Hepatocyte (in vitro differentiated cells): ENCODE results near the gene AEBP1. TPM values are rescaled to one million over a fixed set of nuclear protein-coding genes. Genes with fewer than 3 reads are reported as not detected.
A peak's percentile ranks its signal among the peaks of the same experiment; 100 is the strongest.

Source experiments
- DNase-seq: peaks from one replicate; pipeline ENCODE4 v3.0.0-alpha.2; 2016; ENCODE audit warnings: low spot score
- H2AFZ ChIP-seq: fragments of 200-600 bp; sonication (generic); 2 replicates; pipeline ENCODE4 v1.6.0; 2016; ENCODE audit warnings: antibody characterized with exemption, mild to moderate bottlenecking
- H3K27ac ChIP-seq: fragments of 200-600 bp; sonication (generic); 2 replicates; pipeline ENCODE4 v1.5.1; 2016; ENCODE audit warnings: mild to moderate bottlenecking
- H3K27me3 ChIP-seq: fragments of 200-600 bp; sonication (generic); 2 replicates; pipeline ENCODE4 v1.6.1; 2016
- H3K36me3 ChIP-seq: fragments of 200-600 bp; sonication (generic); replicated peaks from 2 replicates; pipeline ENCODE4 v1.5.1; 2016; ENCODE audit warnings: low read depth; ENCODE audit not compliant: insufficient read depth
- H3K4me1 ChIP-seq: fragments of 200-600 bp; sonication (generic); 2 replicates; pipeline ENCODE4 v1.5.1; 2016; ENCODE audit warnings: mild to moderate bottlenecking, moderate library complexity; ENCODE audit not compliant: insufficient read depth
- H3K4me2 ChIP-seq: fragments of 200-600 bp; sonication (generic); 2 replicates; pipeline ENCODE4 v1.6.0; 2016
- H3K4me3 ChIP-seq: fragments of 200-600 bp; sonication (generic); 2 replicates; pipeline ENCODE4 v1.5.1; 2016; ENCODE audit warnings: mild to moderate bottlenecking
- H3K79me2 ChIP-seq: fragments of 200-600 bp; sonication (generic); 2 replicates; pipeline ENCODE4 v1.6.0; 2017; ENCODE audit warnings: mild to moderate bottlenecking
- H3K9me2 ChIP-seq: fragments of 200-600 bp; sonication (generic); replicated peaks from 2 replicates; pipeline ENCODE4 v1.6.0; 2017; ENCODE audit warnings: mild to moderate bottlenecking; ENCODE audit not compliant: insufficient read depth
- H3K9me3 ChIP-seq: fragments of 200-600 bp; sonication (generic); 2 replicates; pipeline ENCODE4 v1.5.1; 2016; ENCODE audit warnings: low read depth, mild to moderate bottlenecking
- H4K20me1 ChIP-seq: fragments of 200-600 bp; sonication (generic); 2 replicates; pipeline ENCODE4 v1.6.0; 2016; ENCODE audit warnings: mild to moderate bottlenecking; ENCODE audit not compliant: insufficient read depth, poor library complexity, severe bottlenecking
- CTCF ChIP-seq: fragments of 200-600 bp; sonication (generic); IDR thresholded peaks from 2 replicates; pipeline ENCODE4 v1.5.1; 2016; ENCODE audit warnings: antibody characterized with exemption, mild to moderate bottlenecking; ENCODE audit not compliant: poor library complexity
- EZH2 ChIP-seq: fragments of 200-600 bp; sonication (generic); IDR thresholded peaks from 2 replicates; pipeline ENCODE4 v1.6.1; 2016; ENCODE audit warnings: antibody characterized with exemption, mild to moderate bottlenecking, borderline replicate concordance
- EZH2phosphoT487 ChIP-seq: fragments of 200-600 bp; sonication (generic); IDR thresholded peaks from one replicate; pipeline ENCODE4 v1.6.1; 2018; ENCODE audit warnings: antibody characterized with exemption, mild to moderate bottlenecking, low read depth, moderate library complexity; ENCODE audit not compliant: unreplicated experiment, severe bottlenecking
- WGBS: methylation state at CpG from one replicate; pipeline ENCODE4 v1.1.6; 2016; ENCODE audit warnings: low lambda C conversion rate; ENCODE audit errors: missing lambda C conversion rate; 5-methylcytosine and 5-hydroxymethylcytosine counted together
- polyA plus RNA-seq: library from polyadenylated mRNA; unstranded; fragments of >200 nt; fragmentation: Nextera tagmentation; extraction: Ambion mirVana; gene quantifications from 2 replicates; pipeline ENCODE4 v1.2.1, GENCODE V29; 2016
- total RNA-seq: library from RNA; depleted of rRNA; stranded (reverse); fragments of >200 nt; gene quantifications from 2 replicates; pipeline ENCODE4 v1.2.3, GENCODE V29; 2014

AEBP1 gene
- 12.8 and 26.7 TPM in 2 replicates for total RNA-seq
- 108 and 129 TPM in 2 replicates for polyA plus RNA-seq

- 2% methylated on average over 36 of the region's 87 CpGs for WGBS
- no peaks in the 10 kb centered on the region for H3K36me3 ChIP-seq
- peak within 1 kb of the TSS; percentile 91 for H3K4me2 ChIP-seq
- H3K4me3 ChIP-seq: peak within 1 kb of the TSS; percentile 82
- peaks cover 5% of the 10 kb centered on the region for H3K79me2 ChIP-seq
- peak within 1 kb of the TSS; percentile 81 for H3K27ac ChIP-seq
- DNase-seq: peak; percentile 57
- no peaks in the 10 kb centered on the region for H3K9me2 ChIP-seq
- H3K27me3 ChIP-seq: peaks cover 8% of the 10 kb centered on the region
- peak within 1 kb of the TSS; percentile 71 for H2AFZ ChIP-seq
- H3K4me1 ChIP-seq: peaks cover 14% of the 10 kb centered on the region
- H4K20me1 ChIP-seq: no peaks in the 10 kb centered on the region
- TF ChIP-seq EZH2: peak; percentile 31
- TF ChIP-seq CTCF: no peak
- TF ChIP-seq EZH2phosphoT487: no peak
- H3K9me3 ChIP-seq: no peaks in the 10 kb centered on the region
These were observed at the start of gene AEBP1 for GRCh38 chr7:44103923-44104859. Gene AEBP1 (plus strand): TSS chr7:44104345. CDS start chr7:44104666, 321 bp downstream.

- no peak for DNase-seq
- H3K36me3 ChIP-seq: no peaks in the 10 kb centered on the region
- no peak overlapping the region for H3K4me2 ChIP-seq
- no peaks in the 10 kb centered on the region for H3K79me2 ChIP-seq
- H3K9me2 ChIP-seq: no peaks in the 10 kb centered on the region
- no peaks in the 10 kb centered on the region for H3K27me3 ChIP-seq
- no peaks in the 10 kb centered on the region for H3K4me1 ChIP-seq
- TF ChIP-seq CTCF (no peak), EZH2phosphoT487 (no peak), EZH2 (no peak)
- H3K4me3 ChIP-seq: no peak overlapping the region
- H4K20me1 ChIP-seq: no peaks in the 10 kb centered on the region
- no peak overlapping the region for H3K27ac ChIP-seq
- 96% methylated on average over 7 of the region's 7 CpGs for WGBS
- H2AFZ ChIP-seq: no peak overlapping the region
- no peaks in the 10 kb centered on the region for H3K9me3 ChIP-seq
These were observed 47.5 kb upstream of the AEBP1 start for GRCh38 chr7:44056681-44057080.

GRCh38 chr7:44057181-44057848 lies 46.8 kb upstream of the AEBP1 start:
- Histone ChIP-seq H3K27ac (no peak overlapping the region), H3K4me2 (no peak overlapping the region), H3K4me3 (no peak overlapping the region), H2AFZ (no peak overlapping the region), H3K9me3 (no peaks in the 10 kb centered on the region), H3K9me2 (no peaks in the 10 kb centered on the region), H3K4me1 (no peaks in the 10 kb centered on the region), H3K79me2 (no peaks in the 10 kb centered on the region), H4K20me1 (no peaks in the 10 kb centered on the region), H3K27me3 (no peaks in the 10 kb centered on the region), H3K36me3 (no peaks in the 10 kb centered on the region)
- TF ChIP-seq EZH2 (no peak), CTCF (no peak), EZH2phosphoT487 (no peak)
- DNase-seq: no peak
- WGBS: 89% methylated on average over 11 of the region's 11 CpGs
